Bronchial epithelial cell (primary cell): Measurements from ENCODE around the gene SLC22A6. TPM values are rescaled to one million over a fixed set of nuclear protein-coding genes. Genes with fewer than 3 reads are reported as not detected.
A peak's percentile ranks its signal among the peaks of the same experiment; 100 is the strongest.

Experiments
- DNase-seq: peaks from one replicate; pipeline ENCODE4 v3.0.0-alpha.2; 2010; ENCODE audit warnings: low read depth
- FAIRE-seq: peaks from 2 replicates; lab custom pipeline; 2011; peaks lifted over from hg19 to GRCh38; lab: Jason Lieb, UNC
- H3K27me3 ChIP-seq: 2 replicates; pipeline ENCODE4 v1.5.1; 2011; ENCODE audit warnings: low read length; ENCODE audit not compliant: control insufficient read depth, insufficient read depth
- H3K36me3 ChIP-seq: 2 replicates; pipeline ENCODE4 v1.5.1; 2011; ENCODE audit warnings: low read length; ENCODE audit not compliant: control insufficient read depth, insufficient read depth
- H3K4me3 ChIP-seq: 2 replicates; pipeline ENCODE4 v1.5.1; 2011; ENCODE audit warnings: mild to moderate bottlenecking, low read depth, low read length, control low read depth
- CTCF ChIP-seq: IDR thresholded peaks from 2 replicates; pipeline ENCODE4 v1.5.1; 2011; ENCODE audit warnings: mild to moderate bottlenecking, moderate library complexity, low read length, control low read depth, inconsistent platforms; ENCODE audit not compliant: insufficient read depth, severe bottlenecking
- total RNA-seq: library from RNA; depleted of rRNA; stranded (reverse); fragments of >200 nt; gene quantifications from 2 replicates; pipeline ENCODE4 v1.2.1, GENCODE V29; 2014

SLC22A6 gene
- total RNA-seq, 1 donor from 2014 or later = not detected

- peak; percentile 61 for TF ChIP-seq CTCF
- FAIRE-seq (no peak), DNase-seq (no peak)
- no peaks in the 10 kb centered on the region for H3K36me3 ChIP-seq
- H3K4me3 ChIP-seq = no peak overlapping the region
- H3K27me3 ChIP-seq = no peaks in the 10 kb centered on the region
Measured at GRCh38 chr11:63020671-63021291, 36.0 kb upstream of the SLC22A6 start.

- Histone ChIP-seq H3K36me3 (no peaks in the 10 kb centered on the region), H3K4me3 (no peak overlapping the region), H3K27me3 (no peaks in the 10 kb centered on the region)
- DNase-seq (no peak), FAIRE-seq (no peak)
- no peak for TF ChIP-seq CTCF
Measured at GRCh38 chr11:63019506-63019905, 34.7 kb upstream of the SLC22A6 start.

- no peak for FAIRE-seq
- no peak for TF ChIP-seq CTCF
- no peak for DNase-seq
Measured at GRCh38 chr11:63017306-63017974, 32.7 kb upstream of the SLC22A6 start.

GRCh38 chr11:63015521-63016215 lies 30.9 kb upstream of the SLC22A6 start, which contains the start of gene SLC22A8:
Gene SLC22A8, minus strand, starts transcription at chr11:63015841. Its CDS starts 883 bp downstream, at chr11:63014958.
- H3K4me3 ChIP-seq = no peak within 1 kb of the TSS
- no peak for DNase-seq
- no peaks in the 10 kb centered on the region for H3K36me3 ChIP-seq
- TF ChIP-seq CTCF = no peak
- peaks cover 1% of the 10 kb centered on the region for H3K27me3 ChIP-seq
- no peak for FAIRE-seq

More at GRCh38 chr11:63017306-63017974, 32.7 kb upstream of the SLC22A6 start:
- Histone ChIP-seq H3K36me3 (no peaks in the 10 kb centered on the region), H3K27me3 (peaks cover 1% of the 10 kb centered on the region), H3K4me3 (no peak overlapping the region)

- no peak for FAIRE-seq
- no peak for TF ChIP-seq CTCF
Measured at GRCh38 chr11:63014408-63015055, 29.8 kb upstream of the SLC22A6 start.

More at GRCh38 chr11:63014408-63015055, 29.8 kb upstream of the SLC22A6 start:
- H3K4me3 ChIP-seq = no peak overlapping the region
- peaks cover 1% of the 10 kb centered on the region for H3K27me3 ChIP-seq
- DNase-seq = no peak
- H3K36me3 ChIP-seq = no peaks in the 10 kb centered on the region
